K562 (cell line): ENCODE data around the gene EPHA2. TPM values are rescaled to one million over a fixed set of nuclear protein-coding genes. Genes with fewer than 3 reads are reported as not detected.

Experiments
- ADNP ChIP-seq: fragments of 200-800 bp; sonication (Bioruptor generic); IDR thresholded peaks from 2 replicates; pipeline ENCODE4 v1.6.1; 2016; ENCODE audit warnings: missing genetic modification characterization, missing compliant biosample characterization
- CREM ChIP-seq: IDR thresholded peaks from 2 replicates; pipeline ENCODE4 v1.6.1; 2014; ENCODE audit warnings: antibody characterized with exemption, low read depth
- E2F3 ChIP-seq: fragments of 250-450 bp; sonication (Bioruptor Pico); IDR thresholded peaks from 2 replicates; pipeline ENCODE4 v1.4.0; 2020; ENCODE audit warnings: mild to moderate bottlenecking
- ELF1 ChIP-seq: fragments of 200-800 bp; sonication (Bioruptor generic); IDR thresholded peaks from 2 replicates; pipeline ENCODE4 v1.6.1; 2016; ENCODE audit warnings: missing genetic modification characterization, missing compliant biosample characterization
- ESRRA ChIP-seq: fragments of 450-650 bp; IDR thresholded peaks from 2 replicates; pipeline ENCODE4 v1.6.1; 2014; ENCODE audit warnings: low read depth, mild to moderate bottlenecking, moderate library complexity, borderline replicate concordance
- HMGXB4 ChIP-seq: sonication (generic); formaldehyde crosslinking; IDR thresholded peaks from 2 replicates; pipeline ENCODE4 v1.8.1; 2023; ENCODE audit warnings: mild to moderate bottlenecking, missing genetic modification reagents
- KLF13 ChIP-seq: fragments of 450-650 bp; IDR thresholded peaks from 2 replicates; pipeline ENCODE4 v1.6.1; 2016; ENCODE audit warnings: missing genetic modification characterization, low read depth, mild to moderate bottlenecking, missing compliant biosample characterization, moderate library complexity, borderline replicate concordance
- MAZ ChIP-seq, 2 experiments: fragments of 450-650 bp in 1 of 2; sonication (generic) in 1 of 2; formaldehyde crosslinking; IDR thresholded peaks in 1 of 2; conservative IDR thresholded peaks in 1 of 2; 2 replicates each; pipeline versions ENCODE4 v1.4.0 to v1.5.0; 2020; ENCODE audit warnings: mild to moderate bottlenecking in 1 of 2, missing genetic modification reagents in 1 of 2
- MTA2 ChIP-seq: fragments of 450-650 bp; IDR thresholded peaks from 2 replicates; pipeline ENCODE4 v1.6.1; 2016; ENCODE audit warnings: low read depth
- NFE2L1 ChIP-seq: fragments of 450-650 bp; IDR thresholded peaks from 2 replicates; pipeline ENCODE4 v1.6.1; 2016; ENCODE audit warnings: missing genetic modification characterization, low read depth, mild to moderate bottlenecking, missing compliant biosample characterization, moderate library complexity, borderline replicate concordance
- RHOXF2B ChIP-seq: fragments of 250-450 bp; sonication (Bioruptor Pico); conservative IDR thresholded peaks from 2 replicates; pipeline ENCODE4 v1.5.1; 2021
- SIN3B ChIP-seq: fragments of 450-650 bp; IDR thresholded peaks from 2 replicates; pipeline ENCODE4 v1.6.1; 2017; ENCODE audit warnings: low read depth, mild to moderate bottlenecking, moderate library complexity
- SMAD1 ChIP-seq: fragments of 150-350 bp; IDR thresholded peaks from 2 replicates; pipeline ENCODE4 v1.6.1; 2014; ENCODE audit warnings: low read length, low read depth; ENCODE audit not compliant: partially characterized antibody
- SMAD3 ChIP-seq: fragments of 450-650 bp; formaldehyde crosslinking; conservative IDR thresholded peaks from 2 replicates; pipeline ENCODE4 v1.4.0; 2020; ENCODE audit warnings: mild to moderate bottlenecking
- SRSF3 ChIP-seq: fragments of 200-400 bp; formaldehyde crosslinking; IDR thresholded peaks from 2 replicates; pipeline ENCODE4 v1.6.1; 2016; ENCODE audit warnings: mild to moderate bottlenecking, low read length, moderate library complexity; ENCODE audit not compliant: insufficient read depth
- ZBTB43 ChIP-seq: sonication (generic); formaldehyde crosslinking; IDR thresholded peaks from 2 replicates; pipeline ENCODE4 v1.8.0; 2023; ENCODE audit warnings: mild to moderate bottlenecking, missing genetic modification reagents
- ZNF140 ChIP-seq: fragments of 250-450 bp; sonication (Bioruptor Pico); IDR thresholded peaks from 2 replicates; pipeline ENCODE4 v1.8.0; 2021; ENCODE audit warnings: moderate library complexity, mild to moderate bottlenecking, inconsistent platforms
- ZNF165 ChIP-seq: fragments of 250-450 bp; sonication (Bioruptor Pico); IDR thresholded peaks from 2 replicates; pipeline ENCODE4 v1.4.0; 2020; ENCODE audit warnings: borderline replicate concordance
- ZNF184 ChIP-seq: sonication (generic); formaldehyde crosslinking; IDR thresholded peaks from 2 replicates; pipeline ENCODE4 v1.5.0; 2020; ENCODE audit warnings: missing genetic modification reagents
- ZNF354B ChIP-seq: fragments of 250-450 bp; sonication (Bioruptor Pico); IDR thresholded peaks from 2 replicates; pipeline ENCODE4 v1.4.0; 2020
- ZNF696 ChIP-seq: fragments of 250-450 bp; sonication (Bioruptor Pico); conservative IDR thresholded peaks from 2 replicates; pipeline ENCODE4 v1.4.0; 2020; ENCODE audit warnings: mild to moderate bottlenecking, moderate library complexity
- ZSCAN29 ChIP-seq: fragments of 450-650 bp; IDR thresholded peaks from 2 replicates; pipeline ENCODE4 v1.6.1; 2017
- polyA plus RNA-seq, 8 experiments: library from polyadenylated mRNA; depleted of rRNA in 4 of 8; stranded (reverse) in 5 of 8; unstranded in 3 of 8; fragments of >200 nt; fragmentation: Nextera tagmentation in 2 of 8; fragmentation: Illumina TruSeq in 1 of 8; extraction: Ambion mirVana in 2 of 8; extraction: Trizol in 1 of 8; gene quantifications; 2 replicates each; pipeline versions ENCODE4 v1.2.1 to v1.2.3, GENCODE V29; 2011 to 2014; ENCODE audit warnings: inconsistent platforms in 1 of 8, missing spikeins in 1 of 8
- total RNA-seq, 7 experiments: library from RNA; depleted of rRNA in 6 of 7; stranded (reverse); fragments of >200 nt in 6 of 7; fragmentation: Illumina TruSeq in 2 of 7; extraction: Trizol in 2 of 7; gene quantifications; 2 replicates each; pipeline versions ENCODE4 v1.2.1 to v1.2.3, GENCODE V29; 2011 to 2021; ENCODE audit warnings: low replicate concordance in 1 of 7
- TF ChIP-seq, protein P1 (sequence below): fragments of 200-800 bp; sonication (Bioruptor generic); IDR thresholded peaks from 2 replicates; pipeline ENCODE4 v1.6.1; 2017; ENCODE audit warnings: missing genetic modification characterization, missing compliant biosample characterization
- TF ChIP-seq, protein P2 (sequence below): sonication (generic); formaldehyde crosslinking; IDR thresholded peaks from 2 replicates; pipeline ENCODE4 v1.8.1; 2023; ENCODE audit warnings: mild to moderate bottlenecking, missing genetic modification reagents, moderate library complexity

The EPHA2 gene
- total and polyA plus RNA-seq, 9 of the 15 experiments (the other 6 are each of a cell fraction or from before 2014, with no cell fraction given), result 0.04 to 0.40 (median 0.07) TPM; not detected in 4

GRCh38 chr1:16122916-16123315, 33.0 kb downstream of the EPHA2 start (continued):
- TF ChIP-seq MAZ (CRISPR knock-in tag; conservative IDR thresholded peaks at IDR 0.05 in 1 of 2, IDR thresholded peaks at IDR 0.05 in 1 of 2) (no peak), ZBTB43 (CRISPR knock-in tag) (0 out of 2 replicates have a peak, but pooled peaks have one; percentile 45), ZNF140 (CRISPR knock-in tag) (no peak), ELF1 (no peak), MTA2 (no peak), ZNF696 (no peak), HMGXB4 (CRISPR knock-in tag) (no peak), KLF13 (tag) (no peak), RHOXF2B (CRISPR knock-in tag) (no peak), E2F3 (CRISPR knock-in tag) (no peak), CREM (0 out of 2 replicates have a peak, but pooled peaks have one; percentile 19), NFE2L1 (tag) (no peak), ZNF354B (CRISPR knock-in tag) (no peak), ADNP (tag) (no peak), ZNF184 (CRISPR knock-in tag) (no peak), ESRRA (peak; percentile 79; the same call in 1 of the 2 replicates), SIN3B (no peak), ZSCAN29 (no peak), SMAD1 (no peak), SMAD3 (no peak), SRSF3 (no peak), ZNF165 (CRISPR knock-in tag) (no peak)
- TF ChIP-seq, protein P1, sequence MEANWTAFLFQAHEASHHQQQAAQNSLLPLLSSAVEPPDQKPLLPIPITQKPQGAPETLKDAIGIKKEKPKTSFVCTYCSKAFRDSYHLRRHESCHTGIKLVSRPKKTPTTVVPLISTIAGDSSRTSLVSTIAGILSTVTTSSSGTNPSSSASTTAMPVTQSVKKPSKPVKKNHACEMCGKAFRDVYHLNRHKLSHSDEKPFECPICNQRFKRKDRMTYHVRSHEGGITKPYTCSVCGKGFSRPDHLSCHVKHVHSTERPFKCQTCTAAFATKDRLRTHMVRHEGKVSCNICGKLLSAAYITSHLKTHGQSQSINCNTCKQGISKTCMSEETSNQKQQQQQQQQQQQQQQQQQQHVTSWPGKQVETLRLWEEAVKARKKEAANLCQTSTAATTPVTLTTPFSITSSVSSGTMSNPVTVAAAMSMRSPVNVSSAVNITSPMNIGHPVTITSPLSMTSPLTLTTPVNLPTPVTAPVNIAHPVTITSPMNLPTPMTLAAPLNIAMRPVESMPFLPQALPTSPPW (CRISPR knock-in tag), result 0 out of 2 replicates have a peak, but pooled peaks have one; percentile 15
- TF ChIP-seq, protein P2, sequence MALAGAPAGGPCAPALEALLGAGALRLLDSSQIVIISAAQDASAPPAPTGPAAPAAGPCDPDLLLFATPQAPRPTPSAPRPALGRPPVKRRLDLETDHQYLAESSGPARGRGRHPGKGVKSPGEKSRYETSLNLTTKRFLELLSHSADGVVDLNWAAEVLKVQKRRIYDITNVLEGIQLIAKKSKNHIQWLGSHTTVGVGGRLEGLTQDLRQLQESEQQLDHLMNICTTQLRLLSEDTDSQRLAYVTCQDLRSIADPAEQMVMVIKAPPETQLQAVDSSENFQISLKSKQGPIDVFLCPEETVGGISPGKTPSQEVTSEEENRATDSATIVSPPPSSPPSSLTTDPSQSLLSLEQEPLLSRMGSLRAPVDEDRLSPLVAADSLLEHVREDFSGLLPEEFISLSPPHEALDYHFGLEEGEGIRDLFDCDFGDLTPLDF (CRISPR knock-in tag), result no peak
